Stomach (tissue), 4 donors: ENCODE data around the gene ITM2B.

ENCODE experiments used
- POLR2A ChIP-seq, 4 donors: fragments of 450-650 bp; IDR thresholded peaks; one replicate each; pipeline ENCODE4 v1.6.1; 2016; ENCODE audit warnings: antibody characterized with exemption in 4 of 4, control low read depth in 2 of 4, mild to moderate bottlenecking in 1 of 4, moderate library complexity in 1 of 4
- POLR2AphosphoS5 ChIP-seq, 3 donors: sonication (generic); formaldehyde crosslinking; IDR thresholded peaks; one replicate each; pipeline ENCODE4 v1.6.1; 2016; ENCODE audit warnings: antibody characterized with exemption in 3 of 3
- TF ChIP-seq, protein P1 (sequence below), 7 experiments: fragments of 450-650 bp in 4 of 7; fragments of 200-600 bp in 3 of 7; sonication (generic) in 3 of 7; IDR thresholded peaks; one replicate each; pipeline ENCODE4 v1.5.1; 2016 to 2019; ENCODE audit warnings: antibody characterized with exemption in 7 of 7, control low read depth in 2 of 7, mild to moderate bottlenecking in 1 of 7

DNA sequence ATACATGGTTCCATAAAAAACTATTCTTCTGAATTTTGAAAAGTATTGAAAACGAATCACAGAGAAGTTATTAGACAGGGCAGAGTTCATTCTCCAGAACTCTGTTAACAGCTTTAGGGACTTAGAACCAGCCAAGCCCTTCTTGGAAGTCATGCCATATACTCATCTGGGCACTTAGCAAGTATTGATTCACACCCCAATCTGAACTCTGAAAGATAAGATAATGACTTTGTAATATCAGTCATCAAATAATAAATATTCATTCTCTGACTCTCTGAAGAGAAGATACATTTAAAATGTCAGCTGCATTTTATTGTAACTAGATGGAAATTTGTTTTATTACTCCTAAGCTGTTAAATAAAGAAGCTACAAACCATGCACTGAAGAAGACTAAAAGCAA, 43.8 kb upstream of the ITM2B start:
- TF ChIP-seq, protein P1, sequence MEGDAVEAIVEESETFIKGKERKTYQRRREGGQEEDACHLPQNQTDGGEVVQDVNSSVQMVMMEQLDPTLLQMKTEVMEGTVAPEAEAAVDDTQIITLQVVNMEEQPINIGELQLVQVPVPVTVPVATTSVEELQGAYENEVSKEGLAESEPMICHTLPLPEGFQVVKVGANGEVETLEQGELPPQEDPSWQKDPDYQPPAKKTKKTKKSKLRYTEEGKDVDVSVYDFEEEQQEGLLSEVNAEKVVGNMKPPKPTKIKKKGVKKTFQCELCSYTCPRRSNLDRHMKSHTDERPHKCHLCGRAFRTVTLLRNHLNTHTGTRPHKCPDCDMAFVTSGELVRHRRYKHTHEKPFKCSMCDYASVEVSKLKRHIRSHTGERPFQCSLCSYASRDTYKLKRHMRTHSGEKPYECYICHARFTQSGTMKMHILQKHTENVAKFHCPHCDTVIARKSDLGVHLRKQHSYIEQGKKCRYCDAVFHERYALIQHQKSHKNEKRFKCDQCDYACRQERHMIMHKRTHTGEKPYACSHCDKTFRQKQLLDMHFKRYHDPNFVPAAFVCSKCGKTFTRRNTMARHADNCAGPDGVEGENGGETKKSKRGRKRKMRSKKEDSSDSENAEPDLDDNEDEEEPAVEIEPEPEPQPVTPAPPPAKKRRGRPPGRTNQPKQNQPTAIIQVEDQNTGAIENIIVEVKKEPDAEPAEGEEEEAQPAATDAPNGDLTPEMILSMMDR (IDR thresholded peaks at IDR 0.05), result no peak
- no peak for TF ChIP-seq POLR2A (IDR thresholded peaks at IDR 0.05)
- no peak for TF ChIP-seq POLR2AphosphoS5 (IDR thresholded peaks at IDR 0.05)
